Measurements from ENCODE around the gene MAIP1. TPM values are rescaled to one million over a fixed set of nuclear protein-coding genes. Genes with fewer than 3 reads are reported as not detected.
"Not testable (repeated sequence)": the region's sequence is repeated elsewhere in the genome, so short reads cannot be mapped to it uniquely, and the experiment has no call there.

MAIP1 gene, protein sequence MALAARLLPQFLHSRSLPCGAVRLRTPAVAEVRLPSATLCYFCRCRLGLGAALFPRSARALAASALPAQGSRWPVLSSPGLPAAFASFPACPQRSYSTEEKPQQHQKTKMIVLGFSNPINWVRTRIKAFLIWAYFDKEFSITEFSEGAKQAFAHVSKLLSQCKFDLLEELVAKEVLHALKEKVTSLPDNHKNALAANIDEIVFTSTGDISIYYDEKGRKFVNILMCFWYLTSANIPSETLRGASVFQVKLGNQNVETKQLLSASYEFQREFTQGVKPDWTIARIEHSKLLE
- 47.9 TPM for polyA plus RNA-seq (2012; ENCODE audit: insufficient read depth, insufficient read length, low read depth)

DNA sequence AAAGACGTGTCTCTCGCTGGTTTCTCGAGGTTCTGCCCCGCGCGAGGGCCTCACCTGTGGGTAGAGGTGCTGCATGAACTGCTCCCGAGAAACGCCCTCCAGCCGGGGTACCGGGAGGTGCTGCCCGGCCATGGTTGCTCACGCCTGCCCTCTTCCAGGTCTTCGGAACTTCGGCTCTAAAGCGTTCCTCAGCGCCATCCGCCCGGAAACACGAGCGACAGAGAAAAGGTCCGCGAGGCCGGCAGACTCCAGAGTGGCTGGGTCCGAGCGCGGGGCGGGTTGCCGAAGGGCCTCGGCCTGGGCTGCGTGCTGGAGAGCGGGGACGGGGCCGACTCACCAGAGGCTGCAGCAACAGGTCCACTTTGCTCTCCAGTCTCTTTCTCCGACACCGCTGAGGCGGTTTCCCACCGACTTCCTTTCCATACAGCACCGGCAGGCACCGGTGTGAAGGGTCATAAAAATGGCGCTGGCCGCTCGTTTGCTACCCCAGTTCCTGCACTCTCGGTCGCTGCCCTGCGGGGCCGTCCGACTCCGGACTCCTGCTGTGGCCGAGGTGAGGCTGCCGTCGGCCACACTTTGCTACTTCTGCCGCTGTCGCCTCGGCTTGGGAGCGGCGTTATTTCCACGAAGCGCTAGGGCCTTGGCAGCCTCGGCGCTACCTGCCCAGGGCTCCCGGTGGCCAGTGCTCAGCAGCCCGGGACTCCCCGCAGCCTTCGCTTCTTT is at the start of gene MAIP1, which contains the start of gene TYW5:
MAIP1 (plus strand) TSS at position 244 of the 723 bp plus-strand sequence; CDS start at position 461, 217 bp downstream.
TYW5 (minus strand) TSS at position 153 of the 723 bp plus-strand sequence; CDS start at position 132, 21 bp downstream.
- no peaks in the 10 kb centered on the region for H3K4me1 ChIP-seq
- no peaks in the 10 kb centered on the region for H3K27me3 ChIP-seq
- DNase-seq = peak; percentile 84
- H3K4me3 ChIP-seq (ENCODE audit: low read depth, low read length) = peak within 1 kb of the TSS; percentile 95
- TF ChIP-seq, protein P1, sequence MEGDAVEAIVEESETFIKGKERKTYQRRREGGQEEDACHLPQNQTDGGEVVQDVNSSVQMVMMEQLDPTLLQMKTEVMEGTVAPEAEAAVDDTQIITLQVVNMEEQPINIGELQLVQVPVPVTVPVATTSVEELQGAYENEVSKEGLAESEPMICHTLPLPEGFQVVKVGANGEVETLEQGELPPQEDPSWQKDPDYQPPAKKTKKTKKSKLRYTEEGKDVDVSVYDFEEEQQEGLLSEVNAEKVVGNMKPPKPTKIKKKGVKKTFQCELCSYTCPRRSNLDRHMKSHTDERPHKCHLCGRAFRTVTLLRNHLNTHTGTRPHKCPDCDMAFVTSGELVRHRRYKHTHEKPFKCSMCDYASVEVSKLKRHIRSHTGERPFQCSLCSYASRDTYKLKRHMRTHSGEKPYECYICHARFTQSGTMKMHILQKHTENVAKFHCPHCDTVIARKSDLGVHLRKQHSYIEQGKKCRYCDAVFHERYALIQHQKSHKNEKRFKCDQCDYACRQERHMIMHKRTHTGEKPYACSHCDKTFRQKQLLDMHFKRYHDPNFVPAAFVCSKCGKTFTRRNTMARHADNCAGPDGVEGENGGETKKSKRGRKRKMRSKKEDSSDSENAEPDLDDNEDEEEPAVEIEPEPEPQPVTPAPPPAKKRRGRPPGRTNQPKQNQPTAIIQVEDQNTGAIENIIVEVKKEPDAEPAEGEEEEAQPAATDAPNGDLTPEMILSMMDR (IDR thresholded peaks at IDR 0.05; ENCODE audit: low read depth, low read length) = peak; percentile 27; the same call in 1 of the 2 replicates
- H3K36me3 ChIP-seq = peaks cover 10% of the 10 kb centered on the region
- H3K9me3 ChIP-seq = no peaks in the 10 kb centered on the region

DNA sequence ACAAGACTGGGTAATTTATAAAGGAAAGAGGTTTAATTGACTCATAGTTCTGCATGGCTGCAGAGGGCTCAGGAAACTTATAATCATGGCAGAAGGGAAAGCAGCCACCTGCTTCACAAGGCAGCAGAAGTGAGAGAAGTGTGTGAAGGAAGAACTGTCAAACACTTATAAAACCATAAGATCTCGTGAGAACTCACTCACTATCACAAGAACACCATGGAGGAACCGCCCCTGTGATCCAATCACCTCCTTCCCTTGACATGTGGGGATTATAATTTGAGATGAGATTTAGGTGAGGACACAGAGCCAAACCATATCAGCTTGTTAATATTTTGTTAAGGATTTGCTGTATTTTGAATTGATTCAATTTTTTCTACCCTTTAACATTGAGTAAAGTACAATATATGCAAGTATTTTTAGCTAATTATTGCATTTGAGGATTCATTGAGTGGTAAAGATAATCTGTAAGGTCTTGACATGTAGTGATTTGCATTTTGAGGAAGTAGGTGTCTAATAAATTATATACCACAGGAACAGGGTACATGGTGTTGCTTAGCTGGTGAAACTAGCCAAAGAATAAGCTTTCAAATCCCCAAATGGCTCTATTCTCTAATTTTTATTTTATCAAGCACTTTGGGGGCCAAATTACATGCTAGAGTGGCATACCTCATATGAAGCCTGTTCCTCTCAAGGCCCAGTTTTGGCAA is 48.2 kb upstream of the MAIP1 start:
- Histone ChIP-seq H3K27me3 (no peaks in the 10 kb centered on the region), H3K4me1 (no peaks in the 10 kb centered on the region), H3K9me3 (no peaks in the 10 kb centered on the region), H3K36me3 (no peaks in the 10 kb centered on the region), H3K4me3 (ENCODE audit: low read depth, low read length) (no peak overlapping the region)
- TF ChIP-seq, protein P1 (IDR thresholded peaks at IDR 0.05; ENCODE audit: low read depth, low read length) = no peak
- DNase-seq = no peak

DNA sequence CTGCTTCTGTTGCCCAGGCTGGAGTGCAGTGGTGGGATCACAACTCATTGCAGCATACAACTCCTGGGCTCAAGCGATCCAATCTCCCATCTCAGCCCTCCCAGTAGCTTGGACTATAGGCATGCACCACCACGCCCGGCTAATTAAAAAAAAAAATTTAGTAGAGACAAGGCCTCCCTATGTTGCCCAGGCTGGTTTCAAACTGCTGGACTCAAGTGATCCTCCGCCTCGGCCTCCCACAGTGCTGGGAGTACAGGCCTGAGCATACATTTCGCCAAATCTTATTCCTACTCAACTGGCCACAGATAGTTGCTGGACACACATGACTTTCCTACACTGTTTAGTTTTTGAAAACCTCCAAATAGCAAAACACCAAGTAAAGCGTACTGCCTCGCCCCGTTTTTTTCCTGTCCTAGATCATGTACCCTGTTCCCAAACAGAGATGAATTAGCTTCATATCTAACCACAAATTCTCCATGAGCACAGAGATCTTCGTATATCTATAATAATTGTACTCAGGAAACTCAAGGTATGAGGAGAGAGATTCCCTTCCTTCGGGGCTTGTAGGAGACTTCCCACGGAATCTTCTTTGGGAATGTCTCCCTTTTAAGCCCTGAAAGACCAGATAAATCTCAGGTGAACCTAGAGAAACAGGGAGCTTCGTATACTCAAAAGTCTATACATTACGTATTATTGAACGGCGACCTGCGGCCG is 44.9 kb upstream of the MAIP1 start:
- no peak for DNase-seq
- Histone ChIP-seq H3K9me3 (no peaks in the 10 kb centered on the region), H3K4me3 (ENCODE audit: low read depth, low read length) (peak overlapping the region; percentile 78), H3K4me1 (no peaks in the 10 kb centered on the region), H3K36me3 (no peaks in the 10 kb centered on the region; the same call in 1 of the 2 replicates), H3K27me3 (no peaks in the 10 kb centered on the region)
- TF ChIP-seq, protein P1 (IDR thresholded peaks at IDR 0.05; ENCODE audit: low read depth, low read length) = no peak

DNA sequence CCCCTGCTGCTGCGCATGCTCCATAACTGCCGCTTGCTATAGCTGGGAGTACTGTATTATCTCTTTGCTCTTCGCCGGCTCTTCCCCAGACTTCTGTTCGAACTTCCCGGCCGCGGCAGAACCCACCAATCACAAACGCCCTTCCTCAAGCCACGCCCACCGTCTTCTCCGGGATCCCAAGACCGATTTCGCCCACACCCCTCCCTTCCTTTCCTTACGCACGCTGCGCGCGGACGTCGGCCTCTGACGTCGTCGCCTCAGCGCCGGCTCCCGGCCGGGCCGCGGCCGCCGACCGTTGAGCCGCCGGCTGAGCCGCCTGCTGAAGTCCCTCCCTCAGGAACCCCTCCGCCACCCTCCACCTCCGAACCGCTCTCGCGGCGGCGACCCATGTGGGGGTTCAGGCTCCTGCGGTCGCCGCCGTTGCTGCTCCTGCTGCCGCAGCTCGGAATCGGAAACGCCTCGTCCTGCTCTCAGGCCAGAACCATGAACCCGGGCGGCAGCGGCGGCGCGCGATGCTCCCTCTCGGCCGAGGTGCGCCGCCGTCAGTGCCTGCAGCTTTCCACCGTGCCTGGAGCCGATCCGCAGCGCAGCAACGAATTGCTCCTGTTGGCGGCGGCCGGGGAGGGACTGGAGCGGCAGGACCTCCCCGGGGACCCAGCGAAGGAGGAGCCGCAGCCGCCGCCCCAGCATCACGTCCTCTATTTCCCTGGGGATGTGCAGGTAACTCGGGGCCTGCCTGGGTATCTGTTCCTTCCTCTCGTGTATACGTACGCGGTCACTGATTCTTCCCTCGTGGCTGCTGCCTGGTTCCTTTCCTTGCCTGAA is 44.1 kb upstream of the MAIP1 start, which contains the start of gene C2orf69:
C2orf69 (plus strand) TSS at position 242 of the 825 bp plus-strand sequence; CDS start at position 388, 146 bp downstream.
- no peaks in the 10 kb centered on the region for H3K27me3 ChIP-seq
- TF ChIP-seq, protein P1 (IDR thresholded peaks at IDR 0.05; ENCODE audit: low read depth, low read length) = no peak
- H3K4me1 ChIP-seq = no peaks in the 10 kb centered on the region
- H3K4me3 ChIP-seq (ENCODE audit: low read depth, low read length) = peak within 1 kb of the TSS; percentile 78
- H3K9me3 ChIP-seq = no peaks in the 10 kb centered on the region
- peak; percentile 98 for DNase-seq
- H3K36me3 ChIP-seq = peaks cover 3% of the 10 kb centered on the region

DNA sequence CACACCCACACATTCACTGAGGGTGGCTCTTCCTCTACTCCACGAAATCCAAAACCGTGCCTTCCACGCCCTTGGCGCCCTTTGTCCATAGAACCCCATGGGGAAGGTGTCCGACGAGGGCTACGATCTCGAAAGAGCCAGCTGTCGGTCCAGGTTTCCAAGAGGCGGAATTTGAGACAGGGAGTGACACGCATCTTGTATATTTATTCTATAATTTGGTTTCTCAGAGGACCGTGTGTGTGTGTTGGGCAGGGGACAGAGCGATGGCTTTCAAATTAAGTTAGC is 43.6 kb upstream of the MAIP1 start:
- TF ChIP-seq, protein P1 (IDR thresholded peaks at IDR 0.05; ENCODE audit: low read depth, low read length) = no peak
- Histone ChIP-seq H3K9me3 (no peaks in the 10 kb centered on the region), H3K36me3 (peaks cover 8% of the 10 kb centered on the region), H3K27me3 (no peaks in the 10 kb centered on the region), H3K4me1 (no peaks in the 10 kb centered on the region), H3K4me3 (ENCODE audit: low read depth, low read length) (peak overlapping the region; percentile 78)
- no peak for DNase-seq

DNA sequence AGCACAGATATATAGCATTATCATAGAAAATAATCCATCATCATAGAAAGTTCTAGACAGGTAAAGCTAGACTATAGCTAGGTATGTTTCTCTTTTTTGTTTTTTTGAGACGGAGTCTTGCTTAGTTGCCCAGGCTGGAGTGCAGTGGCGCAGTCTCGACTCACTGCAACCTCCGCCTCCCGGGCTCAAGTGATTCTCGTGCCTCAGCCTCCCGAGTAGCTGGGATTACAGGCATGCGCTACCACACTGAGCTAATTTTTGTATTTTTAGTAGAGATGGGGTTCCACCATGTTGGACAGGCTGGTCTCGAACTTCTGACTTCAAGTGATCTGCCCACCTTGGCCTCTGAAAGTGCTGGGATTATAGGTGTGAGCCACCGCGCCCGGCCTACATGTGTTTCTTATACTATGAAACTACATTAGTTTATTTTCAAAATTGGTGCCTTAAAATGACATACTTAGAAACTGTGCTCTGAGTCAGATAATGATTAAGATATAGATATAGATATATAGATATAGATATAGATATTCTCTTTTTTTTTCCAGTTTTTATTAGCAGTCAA is 42.7 kb upstream of the MAIP1 start:
- Histone ChIP-seq H3K36me3 (peaks cover 17% of the 10 kb centered on the region), H3K4me3 (ENCODE audit: low read depth, low read length) (peak overlapping the region; percentile 78)
- H3K27me3 ChIP-seq, H3K4me1 ChIP-seq, DNase-seq, H3K9me3 ChIP-seq: not testable (repeated sequence)
